Measurements from ENCODE around the gene PPIC.
A peak's percentile ranks its signal among the peaks of the same experiment; 100 is the strongest.

Gene PPIC

GRCh38 chr5:123036391-123037103, at the start of gene PPIC:
PPIC (minus strand) TSS chr5:123036725; CDS start chr5:123036625, 100 bp downstream.
- peak; percentile 42 for DNase-seq (ENCODE audit: low read depth)
- peak within 1 kb of the TSS; percentile 74 for H3K4me3 ChIP-seq (ENCODE audit: low read length)
- no peak for TF ChIP-seq CTCF (conservative IDR thresholded peaks at IDR 0.05; ENCODE audit: low read depth, low read length)

GRCh38 chr5:123085638-123086286, 49.2 kb upstream of the PPIC start:
- DNase-seq (ENCODE audit: low read depth): no peak
- no peak overlapping the region for H3K4me3 ChIP-seq (ENCODE audit: low read length)
- TF ChIP-seq CTCF (conservative IDR thresholded peaks at IDR 0.05; ENCODE audit: low read depth, low read length): no peak

DNA sequence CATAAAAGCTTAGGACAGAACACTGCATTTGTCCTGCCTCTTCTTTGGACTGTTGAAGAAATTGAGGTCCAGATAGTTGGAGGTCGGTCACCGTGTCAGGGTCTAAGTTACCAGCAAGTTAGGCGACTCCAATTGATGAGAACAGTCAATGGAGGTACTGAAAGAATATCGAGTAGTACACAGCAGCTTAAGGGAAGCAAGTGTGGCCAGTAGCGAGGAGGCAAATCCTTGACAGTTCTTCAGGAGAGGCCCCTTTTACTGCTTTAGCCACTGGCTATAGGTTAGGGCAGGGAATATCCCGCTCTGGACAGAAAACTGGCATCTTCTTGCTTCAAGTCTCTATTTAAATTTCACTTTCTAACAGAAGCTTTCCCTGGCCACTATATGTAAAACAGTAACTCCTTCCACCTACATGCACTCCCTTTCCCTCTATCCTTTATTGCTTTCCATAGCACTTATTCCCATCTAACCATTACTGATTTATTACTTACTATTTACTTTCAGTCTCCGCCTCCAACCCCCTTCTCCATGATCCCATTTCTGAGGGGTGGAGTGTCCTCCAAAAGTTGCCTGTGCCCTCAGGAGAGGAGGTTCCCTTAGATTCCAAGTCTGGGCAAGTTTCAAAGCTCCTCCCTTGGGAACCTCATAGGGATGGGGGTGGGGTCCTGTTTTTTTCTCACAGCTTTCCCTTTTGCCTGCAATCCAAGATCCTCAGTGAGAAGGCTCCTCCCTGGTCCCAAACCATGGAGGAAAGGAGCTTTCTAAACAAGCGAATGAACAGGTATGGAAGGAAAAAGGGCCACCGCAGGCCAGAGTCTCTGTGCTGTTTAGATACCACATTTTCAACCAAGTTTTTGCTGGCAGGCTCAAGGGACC, 48.4 kb upstream of the PPIC start:
- no peak for DNase-seq (ENCODE audit: low read depth)
- no peak for TF ChIP-seq CTCF (conservative IDR thresholded peaks at IDR 0.05; ENCODE audit: low read depth, low read length)
- no peak overlapping the region for H3K4me3 ChIP-seq (ENCODE audit: low read length)

DNA sequence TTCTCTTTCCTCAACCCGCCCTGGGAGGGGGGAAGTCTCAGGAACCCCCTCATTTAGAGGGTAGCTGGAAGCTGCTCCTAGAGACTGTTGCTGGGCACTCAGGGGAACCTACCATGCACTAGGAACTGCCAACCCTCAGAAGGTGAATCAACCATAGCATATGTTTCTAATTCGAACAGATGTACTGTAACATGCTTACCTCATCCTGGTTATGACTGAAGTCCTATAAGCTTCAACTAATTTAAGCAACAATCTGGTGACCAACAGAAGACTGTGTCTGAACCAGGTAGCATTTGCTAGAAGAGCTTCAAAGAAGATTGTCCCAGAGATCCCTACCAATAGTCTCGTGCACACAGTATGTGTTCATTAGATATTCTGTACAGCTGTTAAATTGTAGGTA, 46.8 kb upstream of the PPIC start:
- no peak for DNase-seq (ENCODE audit: low read depth)
- no peak overlapping the region for H3K4me3 ChIP-seq (ENCODE audit: low read length)
- no peak for TF ChIP-seq CTCF (conservative IDR thresholded peaks at IDR 0.05; ENCODE audit: low read depth, low read length)

- no peak for DNase-seq (ENCODE audit: low read depth)
- no peak for TF ChIP-seq CTCF (conservative IDR thresholded peaks at IDR 0.05; ENCODE audit: low read depth, low read length)
- H3K4me3 ChIP-seq (ENCODE audit: low read length): no peak overlapping the region
Observed at GRCh38 chr5:123080215-123080614, 43.7 kb upstream of the PPIC start.

- DNase-seq (ENCODE audit: low read depth): no peak
- TF ChIP-seq CTCF (conservative IDR thresholded peaks at IDR 0.05; ENCODE audit: low read depth, low read length): no peak
- no peak overlapping the region for H3K4me3 ChIP-seq (ENCODE audit: low read length)
Observed at GRCh38 chr5:123075521-123076163, 39.1 kb upstream of the PPIC start.
